ENCODE results near the gene AGBL4.

Gene AGBL4

DNA sequence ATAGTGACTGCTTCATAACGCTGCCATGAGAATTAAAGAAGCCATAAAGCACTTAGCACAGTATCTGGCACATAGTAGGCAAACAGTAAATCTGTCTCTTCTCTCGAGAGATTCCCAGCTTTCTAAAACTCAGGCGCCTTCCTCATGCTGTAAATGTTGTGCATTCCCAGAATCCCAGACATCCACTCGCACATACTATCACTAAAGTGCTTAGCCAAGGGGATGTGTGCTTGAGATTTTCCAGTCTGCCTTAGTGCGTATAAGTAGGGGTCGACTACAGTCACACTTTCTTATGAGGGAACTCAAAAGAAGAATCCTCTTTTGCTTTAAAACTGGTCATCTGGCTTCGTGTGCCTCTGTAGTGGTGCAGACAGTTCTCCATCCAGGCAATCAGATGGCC is 1453.2 kb downstream of the AGBL4 start:
- DNase-seq (ENCODE audit: low spot score): no peak
- TF ChIP-seq, protein P1, sequence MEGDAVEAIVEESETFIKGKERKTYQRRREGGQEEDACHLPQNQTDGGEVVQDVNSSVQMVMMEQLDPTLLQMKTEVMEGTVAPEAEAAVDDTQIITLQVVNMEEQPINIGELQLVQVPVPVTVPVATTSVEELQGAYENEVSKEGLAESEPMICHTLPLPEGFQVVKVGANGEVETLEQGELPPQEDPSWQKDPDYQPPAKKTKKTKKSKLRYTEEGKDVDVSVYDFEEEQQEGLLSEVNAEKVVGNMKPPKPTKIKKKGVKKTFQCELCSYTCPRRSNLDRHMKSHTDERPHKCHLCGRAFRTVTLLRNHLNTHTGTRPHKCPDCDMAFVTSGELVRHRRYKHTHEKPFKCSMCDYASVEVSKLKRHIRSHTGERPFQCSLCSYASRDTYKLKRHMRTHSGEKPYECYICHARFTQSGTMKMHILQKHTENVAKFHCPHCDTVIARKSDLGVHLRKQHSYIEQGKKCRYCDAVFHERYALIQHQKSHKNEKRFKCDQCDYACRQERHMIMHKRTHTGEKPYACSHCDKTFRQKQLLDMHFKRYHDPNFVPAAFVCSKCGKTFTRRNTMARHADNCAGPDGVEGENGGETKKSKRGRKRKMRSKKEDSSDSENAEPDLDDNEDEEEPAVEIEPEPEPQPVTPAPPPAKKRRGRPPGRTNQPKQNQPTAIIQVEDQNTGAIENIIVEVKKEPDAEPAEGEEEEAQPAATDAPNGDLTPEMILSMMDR (IDR thresholded peaks at IDR 0.05; ENCODE audit: extremely low read depth, missing control alignments): no peak

DNA sequence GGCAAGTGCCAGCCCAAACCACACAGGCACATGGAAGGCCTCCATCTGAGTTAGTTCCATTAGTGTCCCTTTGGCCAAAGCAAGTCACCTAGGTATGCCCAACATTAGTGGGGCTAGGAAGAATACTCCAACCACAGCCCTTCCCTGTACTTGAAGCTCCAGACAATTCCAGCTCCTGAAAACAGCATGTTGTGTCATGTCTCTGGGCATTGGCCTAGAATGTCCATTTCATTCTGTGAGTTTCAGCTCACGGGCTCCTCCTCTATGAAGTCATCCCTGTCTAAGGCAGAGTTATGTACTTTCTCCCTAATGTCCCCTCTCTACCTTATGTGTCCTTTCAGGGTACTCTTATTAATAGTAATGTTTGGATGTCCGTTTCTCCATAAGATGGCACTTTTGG is 1455.3 kb downstream of the AGBL4 start:
- TF ChIP-seq, protein P1 (IDR thresholded peaks at IDR 0.05; ENCODE audit: extremely low read depth, missing control alignments): no peak
- no peak for DNase-seq (ENCODE audit: low spot score)

DNA sequence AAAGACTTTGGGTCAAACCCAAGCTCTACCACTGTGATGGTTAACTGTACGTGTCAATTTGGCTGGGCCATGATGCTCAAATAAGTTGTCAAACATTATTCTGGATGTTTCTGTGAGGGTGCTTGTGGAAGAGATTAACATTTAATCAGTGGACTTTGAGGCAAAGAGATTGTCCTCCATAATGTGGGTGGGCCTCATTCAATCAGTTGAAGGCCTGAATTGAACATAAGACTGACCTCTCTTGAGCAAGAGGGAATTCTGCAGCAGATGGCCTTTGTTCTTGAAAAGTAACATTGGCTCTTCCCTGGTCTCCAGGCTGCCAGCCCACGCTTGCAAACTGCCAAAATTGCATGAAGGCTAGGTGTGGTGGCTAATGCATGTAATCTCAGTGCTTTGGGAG is 1457.3 kb downstream of the AGBL4 start:
- TF ChIP-seq, protein P1 (IDR thresholded peaks at IDR 0.05; ENCODE audit: extremely low read depth, missing control alignments): no peak
- DNase-seq (ENCODE audit: low spot score): no peak

- no peak for DNase-seq (ENCODE audit: low spot score)
Observed at GRCh38 chr1:48563021-48563420, 1460.7 kb downstream of the AGBL4 start.

GRCh38 chr1:48561444-48561843 is 1462.3 kb downstream of the AGBL4 start:
- TF ChIP-seq, protein P1 (IDR thresholded peaks at IDR 0.05; ENCODE audit: extremely low read depth, missing control alignments): no peak
- no peak for DNase-seq (ENCODE audit: low spot score)

More at GRCh38 chr1:48563021-48563420, 1460.7 kb downstream of the AGBL4 start:
- TF ChIP-seq, protein P1 (IDR thresholded peaks at IDR 0.05; ENCODE audit: extremely low read depth, missing control alignments): no peak

- DNase-seq (ENCODE audit: low spot score): no peak
- TF ChIP-seq, protein P1 (IDR thresholded peaks at IDR 0.05; ENCODE audit: extremely low read depth, missing control alignments): no peak
Observed at GRCh38 chr1:48560577-48560976, 1463.2 kb downstream of the AGBL4 start.

DNA sequence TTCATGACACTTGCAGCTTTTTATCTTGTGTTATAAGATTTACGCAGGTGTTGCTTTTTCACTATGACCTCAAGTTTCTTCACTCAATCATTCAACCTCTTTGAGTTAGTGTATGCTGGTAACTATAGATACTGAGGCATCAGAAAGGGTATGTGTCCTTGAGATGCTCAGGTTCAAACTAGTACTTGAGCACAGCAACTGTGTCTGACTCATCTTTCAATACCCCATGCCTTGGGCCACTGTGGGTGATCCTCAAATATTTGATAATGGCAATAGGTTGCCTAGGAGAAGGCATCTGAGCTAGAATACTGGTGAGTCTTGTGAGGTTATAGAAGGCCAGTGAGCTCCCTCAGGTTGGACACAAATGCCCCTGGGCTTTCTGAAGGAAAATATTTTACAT is 1463.6 kb downstream of the AGBL4 start:
- TF ChIP-seq, protein P1 (IDR thresholded peaks at IDR 0.05; ENCODE audit: extremely low read depth, missing control alignments): no peak
- no peak for DNase-seq (ENCODE audit: low spot score)

Data from GM20000 (cell line).